HepG2 (cell line): Measurements from ENCODE around the gene RPS6KA2. TPM values are rescaled to one million over a fixed set of nuclear protein-coding genes. Genes with fewer than 3 reads are reported as not detected.

ENCODE experiments used
- ARHGAP35 ChIP-seq: sonication (generic); formaldehyde crosslinking; IDR thresholded peaks from 2 replicates; pipeline ENCODE4 v1.9.0; 2022; ENCODE audit warnings: mild to moderate bottlenecking, inconsistent platforms, moderate library complexity, missing genetic modification reagents, borderline replicate concordance
- HES4 ChIP-seq: sonication (generic); formaldehyde crosslinking; IDR thresholded peaks from 2 replicates; pipeline ENCODE4 v1.9.0; 2021; ENCODE audit warnings: mild to moderate bottlenecking, missing genetic modification reagents, borderline replicate concordance
- HHEX ChIP-seq: IDR thresholded peaks from 2 replicates; pipeline ENCODE4 v1.6.1; 2016; ENCODE audit warnings: control low read depth
- HMG20B ChIP-seq: conservative IDR thresholded peaks from 2 replicates; pipeline ENCODE4 v1.6.1; 2016; ENCODE audit warnings: missing genetic modification reagents, missing compliant biosample characterization
- KDM5A ChIP-seq: fragments of 200-600 bp; sonication (generic); IDR thresholded peaks from 2 replicates; pipeline ENCODE4 v1.7.0; 2018; ENCODE audit warnings: antibody characterized with exemption, mild to moderate bottlenecking, low read length, borderline replicate concordance
- SP4 ChIP-seq: sonication (generic); formaldehyde crosslinking; IDR thresholded peaks from 2 replicates; pipeline ENCODE4 v1.8.1; 2023; ENCODE audit warnings: mild to moderate bottlenecking, missing genetic modification reagents
- YEATS2 ChIP-seq: sonication (generic); formaldehyde crosslinking; IDR thresholded peaks from 2 replicates; pipeline ENCODE4 v1.4.0; 2020; ENCODE audit warnings: missing genetic modification reagents, borderline replicate concordance
- ZNF501 ChIP-seq: sonication (generic); formaldehyde crosslinking; IDR thresholded peaks from 2 replicates; pipeline ENCODE4 v1.5.1; 2020; ENCODE audit warnings: mild to moderate bottlenecking, moderate library complexity, missing genetic modification reagents
- ZNF564 ChIP-seq: sonication (generic); formaldehyde crosslinking; IDR thresholded peaks from 2 replicates; pipeline ENCODE4 v1.8.1; 2023; ENCODE audit warnings: mild to moderate bottlenecking, missing genetic modification reagents
- ZNF724P ChIP-seq: sonication (generic); formaldehyde crosslinking; IDR thresholded peaks from 2 replicates; pipeline ENCODE4 v1.8.0; 2022; ENCODE audit warnings: missing genetic modification reagents, borderline replicate concordance
- polyA plus RNA-seq, 8 experiments: library from polyadenylated mRNA; depleted of rRNA in 3 of 8; stranded (reverse) in 7 of 8; unstranded in 1 of 8; fragments of >200 nt; fragmentation: Illumina TruSeq in 4 of 8; extraction: Trizol in 4 of 8; gene quantifications; 2 replicates each; pipeline versions ENCODE4 v1.2.1 to v1.2.3, GENCODE V29; 2011 to 2016; ENCODE audit warnings: low read depth in 4 of 8, missing spikeins in 1 of 8, mixed read lengths in 1 of 8; ENCODE audit not compliant: insufficient read depth in 1 of 8
- total RNA-seq, 5 experiments: library from RNA; depleted of rRNA; stranded (reverse); fragments of >200 nt; fragmentation: Illumina TruSeq; extraction: Trizol; gene quantifications; 2 replicates each; pipeline ENCODE4 v1.2.3, GENCODE V29; 2016; ENCODE audit warnings: low read depth in 1 of 5
- TF ChIP-seq, protein P1 (sequence below): sonication (generic); formaldehyde crosslinking; IDR thresholded peaks from 2 replicates; pipeline ENCODE4 v1.5.0; 2020; ENCODE audit warnings: missing genetic modification reagents
- TF ChIP-seq, protein P2 (sequence below): sonication (generic); formaldehyde crosslinking; IDR thresholded peaks from 2 replicates; pipeline ENCODE4 v1.4.0; 2020; ENCODE audit warnings: missing genetic modification reagents, borderline replicate concordance
- TF ChIP-seq, protein P3 (sequence below): sonication (generic); formaldehyde crosslinking; conservative IDR thresholded peaks from 2 replicates; pipeline ENCODE4 v1.4.0; 2020; ENCODE audit warnings: missing genetic modification reagents
- TF ChIP-seq, protein P4 (sequence below): sonication (generic); formaldehyde crosslinking; IDR thresholded peaks from 2 replicates; pipeline ENCODE4 v1.4.0; 2020; ENCODE audit warnings: mild to moderate bottlenecking, missing genetic modification reagents
- TF ChIP-seq, protein P5 (sequence below): IDR thresholded peaks from 2 replicates; pipeline ENCODE4 v1.6.1; 2016; ENCODE audit warnings: missing biosample characterization, missing genetic modification reagents, low read depth
- TF ChIP-seq, protein P6 (sequence below): conservative IDR thresholded peaks from 2 replicates; pipeline ENCODE4 v1.6.1; 2018; ENCODE audit warnings: missing genetic modification reagents

The RPS6KA2 gene
- total and polyA plus RNA-seq, 2 of the 13 experiments (the other 11 are each of a cell fraction or from before 2014, with no cell fraction given) = 0.22 to 0.38 TPM

DNA sequence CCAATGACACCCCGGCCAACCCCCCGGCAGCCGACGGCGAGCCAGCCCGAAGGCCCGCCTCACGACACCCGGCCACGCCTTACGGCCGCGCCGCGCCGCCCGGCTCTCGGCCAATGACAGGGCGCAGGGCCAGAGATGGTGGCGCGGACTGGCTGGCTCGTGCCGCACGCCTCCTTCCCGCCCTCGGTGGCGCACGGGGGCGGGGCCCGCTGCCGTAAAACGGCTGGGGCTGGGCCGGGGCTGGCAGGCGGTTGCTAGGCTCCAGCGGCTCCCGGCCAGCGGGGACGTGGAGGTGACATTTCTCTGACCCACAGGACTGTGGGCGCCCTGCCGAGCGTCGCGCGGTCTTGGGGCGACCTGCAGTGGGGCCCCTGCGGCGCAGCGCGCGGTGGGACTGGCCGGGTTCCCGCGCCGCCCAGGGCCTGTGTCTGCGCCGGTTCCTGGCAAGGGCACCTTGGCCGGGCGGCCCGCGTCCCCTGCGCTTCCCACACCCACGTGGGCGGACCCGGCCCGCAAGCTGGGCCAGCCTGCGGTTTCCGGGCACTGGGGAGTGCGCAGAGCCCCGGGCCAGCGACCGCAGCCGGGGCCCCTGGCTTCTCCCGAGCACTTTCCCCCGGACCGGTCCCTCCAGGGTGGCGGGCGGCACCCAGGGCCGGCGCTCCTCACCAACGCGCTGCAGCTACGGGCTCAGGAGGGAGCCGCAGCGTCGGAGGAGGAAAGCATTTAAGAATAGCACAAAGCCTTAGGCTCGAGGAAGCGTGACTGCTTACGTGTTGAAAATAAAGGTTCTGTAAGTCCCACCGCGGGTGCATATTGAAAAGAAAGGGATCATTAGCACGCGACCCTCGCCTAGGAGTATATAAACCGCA lies 243.9 kb downstream of the RPS6KA2 start, which contains the start of gene MPC1 (continued):
- TF ChIP-seq ARHGAP35 (CRISPR knock-in tag) (peak; percentile 51; the same call in 1 of the 2 replicates), ZNF501 (CRISPR knock-in tag) (no peak; the same call in 1 of the 2 replicates), SP4 (CRISPR knock-in tag) (peak; percentile 98), YEATS2 (CRISPR knock-in tag) (peak; percentile 29; the same call in 1 of the 2 replicates), ZNF564 (CRISPR knock-in tag) (peak; percentile 45; the same call in 1 of the 2 replicates), KDM5A (peak; percentile 43; the same call in 1 of the 2 replicates), ZNF724P (CRISPR knock-in tag) (peak; percentile 97), HHEX (CRISPR knock-in tag) (no peak), HMG20B (no peak), HES4 (CRISPR knock-in tag) (no peak; the same call in 1 of the 2 replicates)
- TF ChIP-seq, protein P1, sequence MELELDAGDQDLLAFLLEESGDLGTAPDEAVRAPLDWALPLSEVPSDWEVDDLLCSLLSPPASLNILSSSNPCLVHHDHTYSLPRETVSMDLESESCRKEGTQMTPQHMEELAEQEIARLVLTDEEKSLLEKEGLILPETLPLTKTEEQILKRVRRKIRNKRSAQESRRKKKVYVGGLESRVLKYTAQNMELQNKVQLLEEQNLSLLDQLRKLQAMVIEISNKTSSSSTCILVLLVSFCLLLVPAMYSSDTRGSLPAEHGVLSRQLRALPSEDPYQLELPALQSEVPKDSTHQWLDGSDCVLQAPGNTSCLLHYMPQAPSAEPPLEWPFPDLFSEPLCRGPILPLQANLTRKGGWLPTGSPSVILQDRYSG = peak; percentile 76; the same call in 1 of the 2 replicates
- TF ChIP-seq, protein P2, sequence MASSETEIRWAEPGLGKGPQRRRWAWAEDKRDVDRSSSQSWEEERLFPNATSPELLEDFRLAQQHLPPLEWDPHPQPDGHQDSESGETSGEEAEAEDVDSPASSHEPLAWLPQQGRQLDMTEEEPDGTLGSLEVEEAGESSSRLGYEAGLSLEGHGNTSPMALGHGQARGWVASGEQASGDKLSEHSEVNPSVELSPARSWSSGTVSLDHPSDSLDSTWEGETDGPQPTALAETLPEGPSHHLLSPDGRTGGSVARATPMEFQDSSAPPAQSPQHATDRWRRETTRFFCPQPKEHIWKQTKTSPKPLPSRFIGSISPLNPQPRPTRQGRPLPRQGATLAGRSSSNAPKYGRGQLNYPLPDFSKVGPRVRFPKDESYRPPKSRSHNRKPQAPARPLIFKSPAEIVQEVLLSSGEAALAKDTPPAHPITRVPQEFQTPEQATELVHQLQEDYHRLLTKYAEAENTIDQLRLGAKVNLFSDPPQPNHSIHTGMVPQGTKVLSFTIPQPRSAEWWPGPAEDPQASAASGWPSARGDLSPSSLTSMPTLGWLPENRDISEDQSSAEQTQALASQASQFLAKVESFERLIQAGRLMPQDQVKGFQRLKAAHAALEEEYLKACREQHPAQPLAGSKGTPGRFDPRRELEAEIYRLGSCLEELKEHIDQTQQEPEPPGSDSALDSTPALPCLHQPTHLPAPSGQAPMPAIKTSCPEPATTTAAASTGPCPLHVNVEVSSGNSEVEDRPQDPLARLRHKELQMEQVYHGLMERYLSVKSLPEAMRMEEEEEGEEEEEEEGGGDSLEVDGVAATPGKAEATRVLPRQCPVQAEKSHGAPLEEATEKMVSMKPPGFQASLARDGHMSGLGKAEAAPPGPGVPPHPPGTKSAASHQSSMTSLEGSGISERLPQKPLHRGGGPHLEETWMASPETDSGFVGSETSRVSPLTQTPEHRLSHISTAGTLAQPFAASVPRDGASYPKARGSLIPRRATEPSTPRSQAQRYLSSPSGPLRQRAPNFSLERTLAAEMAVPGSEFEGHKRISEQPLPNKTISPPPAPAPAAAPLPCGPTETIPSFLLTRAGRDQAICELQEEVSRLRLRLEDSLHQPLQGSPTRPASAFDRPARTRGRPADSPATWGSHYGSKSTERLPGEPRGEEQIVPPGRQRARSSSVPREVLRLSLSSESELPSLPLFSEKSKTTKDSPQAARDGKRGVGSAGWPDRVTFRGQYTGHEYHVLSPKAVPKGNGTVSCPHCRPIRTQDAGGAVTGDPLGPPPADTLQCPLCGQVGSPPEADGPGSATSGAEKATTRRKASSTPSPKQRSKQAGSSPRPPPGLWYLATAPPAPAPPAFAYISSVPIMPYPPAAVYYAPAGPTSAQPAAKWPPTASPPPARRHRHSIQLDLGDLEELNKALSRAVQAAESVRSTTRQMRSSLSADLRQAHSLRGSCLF (CRISPR knock-in tag) = peak; percentile 53; the same call in 1 of the 2 replicates
- TF ChIP-seq, protein P3, sequence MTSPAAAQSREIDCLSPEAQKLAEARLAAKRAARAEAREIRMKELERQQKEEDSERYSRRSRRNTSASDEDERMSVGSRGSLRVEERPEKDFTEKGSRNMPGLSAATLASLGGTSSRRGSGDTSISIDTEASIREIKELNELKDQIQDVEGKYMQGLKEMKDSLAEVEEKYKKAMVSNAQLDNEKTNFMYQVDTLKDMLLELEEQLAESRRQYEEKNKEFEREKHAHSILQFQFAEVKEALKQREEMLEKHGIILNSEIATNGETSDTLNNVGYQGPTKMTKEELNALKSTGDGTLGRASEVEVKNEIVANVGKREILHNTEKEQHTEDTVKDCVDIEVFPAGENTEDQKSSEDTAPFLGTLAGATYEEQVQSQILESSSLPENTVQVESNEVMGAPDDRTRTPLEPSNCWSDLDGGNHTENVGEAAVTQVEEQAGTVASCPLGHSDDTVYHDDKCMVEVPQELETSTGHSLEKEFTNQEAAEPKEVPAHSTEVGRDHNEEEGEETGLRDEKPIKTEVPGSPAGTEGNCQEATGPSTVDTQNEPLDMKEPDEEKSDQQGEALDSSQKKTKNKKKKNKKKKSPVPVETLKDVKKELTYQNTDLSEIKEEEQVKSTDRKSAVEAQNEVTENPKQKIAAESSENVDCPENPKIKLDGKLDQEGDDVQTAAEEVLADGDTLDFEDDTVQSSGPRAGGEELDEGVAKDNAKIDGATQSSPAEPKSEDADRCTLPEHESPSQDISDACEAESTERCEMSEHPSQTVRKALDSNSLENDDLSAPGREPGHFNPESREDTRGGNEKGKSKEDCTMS = no peak
- TF ChIP-seq, protein P4, sequence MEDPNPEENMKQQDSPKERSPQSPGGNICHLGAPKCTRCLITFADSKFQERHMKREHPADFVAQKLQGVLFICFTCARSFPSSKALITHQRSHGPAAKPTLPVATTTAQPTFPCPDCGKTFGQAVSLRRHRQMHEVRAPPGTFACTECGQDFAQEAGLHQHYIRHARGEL = no peak
- TF ChIP-seq, protein P5, sequence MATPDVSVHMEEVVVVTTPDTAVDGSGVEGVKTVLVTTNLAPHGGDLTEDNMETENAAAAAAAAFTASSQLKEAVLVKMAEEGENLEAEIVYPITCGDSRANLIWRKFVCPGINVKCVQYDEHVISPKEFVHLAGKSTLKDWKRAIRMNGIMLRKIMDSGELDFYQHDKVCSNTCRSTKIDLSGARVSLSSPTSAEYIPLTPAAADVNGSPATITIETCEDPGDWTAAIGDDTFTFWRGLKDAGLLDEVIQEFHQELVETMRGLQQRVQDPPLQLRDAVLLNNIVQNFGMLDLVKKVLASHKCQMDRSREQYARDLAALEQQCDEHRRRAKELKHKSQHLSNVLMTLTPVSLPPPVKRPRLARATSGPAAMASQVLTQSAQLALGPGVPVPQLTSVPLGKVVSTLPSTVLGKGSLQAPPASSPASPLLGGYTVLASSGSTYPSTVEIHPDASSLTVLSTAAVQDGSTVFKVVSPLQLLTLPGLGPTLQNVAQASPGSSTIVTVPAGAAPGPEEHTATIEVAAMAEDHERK = peak; percentile 93
- TF ChIP-seq, protein P6, sequence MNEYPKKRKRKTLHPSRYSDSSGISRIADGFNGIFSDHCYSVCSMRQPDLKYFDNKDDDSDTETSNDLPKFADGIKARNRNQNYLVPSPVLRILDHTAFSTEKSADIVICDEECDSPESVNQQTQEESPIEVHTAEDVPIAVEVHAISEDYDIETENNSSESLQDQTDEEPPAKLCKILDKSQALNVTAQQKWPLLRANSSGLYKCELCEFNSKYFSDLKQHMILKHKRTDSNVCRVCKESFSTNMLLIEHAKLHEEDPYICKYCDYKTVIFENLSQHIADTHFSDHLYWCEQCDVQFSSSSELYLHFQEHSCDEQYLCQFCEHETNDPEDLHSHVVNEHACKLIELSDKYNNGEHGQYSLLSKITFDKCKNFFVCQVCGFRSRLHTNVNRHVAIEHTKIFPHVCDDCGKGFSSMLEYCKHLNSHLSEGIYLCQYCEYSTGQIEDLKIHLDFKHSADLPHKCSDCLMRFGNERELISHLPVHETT (CRISPR knock-in tag) = no peak; the same call in 1 of the 2 replicates
